ENCODE data around the gene NME3. TPM values are rescaled to one million over a fixed set of nuclear protein-coding genes. Genes with fewer than 3 reads are reported as not detected.
"Not testable (repeated sequence)": the region's sequence is repeated elsewhere in the genome, so short reads cannot be mapped to it uniquely, and the experiment has no call there.

Gene NME3
- polyA plus RNA-seq, 1 experiment = 15.6 TPM

- Histone ChIP-seq H3K27ac (ENCODE audit: low read depth, low read length) (no peak overlapping the region), H3K4me3 (ENCODE audit: low read depth, low read length) (no peak overlapping the region), H3K9me3 (ENCODE audit: control insufficient read depth, insufficient read depth, low read length) (peaks cover 32% of the 10 kb centered on the region), H3K27me3 (ENCODE audit: control insufficient read depth, insufficient read depth, low read length) (no peaks in the 10 kb centered on the region)
- no peak for TF ChIP-seq CTCF (IDR thresholded peaks at IDR 0.05; ENCODE audit: low read depth, low read length)
- DNase-seq (ENCODE audit: low read depth, low spot score) = no peak
- CTCF ChIA-PET = no interaction called here
- POLR2A ChIA-PET = no interaction called here
Measured at GRCh38 chr16:1740781-1741490, 30.4 kb downstream of the NME3 start.

GRCh38 chr16:1740234-1740633, 31.1 kb downstream of the NME3 start:
- Histone ChIP-seq H3K27ac (ENCODE audit: low read depth, low read length) (no peak overlapping the region), H3K27me3 (ENCODE audit: control insufficient read depth, insufficient read depth, low read length) (no peaks in the 10 kb centered on the region), H3K9me3 (ENCODE audit: control insufficient read depth, insufficient read depth, low read length) (peaks cover 37% of the 10 kb centered on the region), H3K4me3 (ENCODE audit: low read depth, low read length) (no peak overlapping the region)
- POLR2A ChIA-PET = no interaction called here
- no peak for TF ChIP-seq CTCF (IDR thresholded peaks at IDR 0.05; ENCODE audit: low read depth, low read length)
- CTCF ChIA-PET = no interaction called here
- no peak for DNase-seq (ENCODE audit: low read depth, low spot score)

- peaks cover 55% of the 10 kb centered on the region for H3K9me3 ChIP-seq (ENCODE audit: control insufficient read depth, insufficient read depth, low read length)
- no peak overlapping the region for H3K27ac ChIP-seq (ENCODE audit: low read depth, low read length)
- H3K4me3 ChIP-seq (ENCODE audit: low read depth, low read length) = no peak overlapping the region
- TF ChIP-seq CTCF (IDR thresholded peaks at IDR 0.05; ENCODE audit: low read depth, low read length) = no peak
- CTCF ChIA-PET = no interaction called here
- DNase-seq (ENCODE audit: low read depth, low spot score) = no peak
- POLR2A ChIA-PET = no interaction called here
- no peaks in the 10 kb centered on the region for H3K27me3 ChIP-seq (ENCODE audit: control insufficient read depth, insufficient read depth, low read length)
Measured at GRCh38 chr16:1734816-1735215, 36.5 kb downstream of the NME3 start.

GRCh38 chr16:1734123-1734522, 37.2 kb downstream of the NME3 start:
- POLR2A ChIA-PET = no interaction called here
- TF ChIP-seq CTCF (IDR thresholded peaks at IDR 0.05; ENCODE audit: low read depth, low read length) = no peak
- Histone ChIP-seq H3K27ac (ENCODE audit: low read depth, low read length) (no peak overlapping the region), H3K9me3 (ENCODE audit: control insufficient read depth, insufficient read depth, low read length) (peaks cover 49% of the 10 kb centered on the region), H3K27me3 (ENCODE audit: control insufficient read depth, insufficient read depth, low read length) (no peaks in the 10 kb centered on the region), H3K4me3 (ENCODE audit: low read depth, low read length) (no peak overlapping the region)
- CTCF ChIA-PET = no interaction called here
- no peak for DNase-seq (ENCODE audit: low read depth, low spot score)

GRCh38 chr16:1732551-1732987, 38.8 kb downstream of the NME3 start:
- POLR2A ChIA-PET = interaction anchor here (0.7 kb wide), 1 partner anchor 27 kb away, joined by 3 read pairs; the partner anchor contains the start of gene MAPK8IP3
- H3K9me3 ChIP-seq (ENCODE audit: control insufficient read depth, insufficient read depth, low read length) = peaks cover 37% of the 10 kb centered on the region
- H3K27me3 ChIP-seq (ENCODE audit: control insufficient read depth, insufficient read depth, low read length); H3K4me3 ChIP-seq (ENCODE audit: low read depth, low read length); H3K27ac ChIP-seq (ENCODE audit: low read depth, low read length); CTCF ChIA-PET; DNase-seq (ENCODE audit: low read depth, low spot score): not testable (repeated sequence)

All from AG04450 (cell line).